GM23338 (cell line): ENCODE data around the gene REM2. TPM values are rescaled to one million over a fixed set of nuclear protein-coding genes. Genes with fewer than 3 reads are reported as not detected.

ENCODE experiments used
- ATAC-seq: fragments of 200-7000 bp; cut with Tn5 transposase; 3 replicates; pipeline ENCODE4 v1.9.1; 2020
- DNase-seq: peaks from one replicate; pipeline ENCODE4 v3.0.0-alpha.2; 2015; ENCODE audit warnings: low spot score
- H2AFZ ChIP-seq: fragments of 200-600 bp; sonication (generic); 2 replicates; pipeline ENCODE4 v1.8.0; 2016; ENCODE audit warnings: antibody characterized with exemption, mild to moderate bottlenecking, moderate library complexity
- H3F3A ChIP-seq: fragments of 200-600 bp; sonication (generic); replicated peaks from 2 replicates; pipeline ENCODE4 v1.8.0; 2017; ENCODE audit warnings: antibody characterized with exemption, mixed run types, low read depth
- H3K27ac ChIP-seq: fragments of 200-600 bp; sonication (generic); 2 replicates; pipeline ENCODE4 v1.6.1; 2016; ENCODE audit warnings: low read depth
- H3K27me3 ChIP-seq: fragments of 200-600 bp; sonication (generic); 2 replicates; pipeline ENCODE4 v1.8.0; 2016; ENCODE audit warnings: mild to moderate bottlenecking, mixed run types, moderate library complexity; ENCODE audit not compliant: insufficient read depth
- H3K36me3 ChIP-seq: fragments of 200-600 bp; sonication (generic); 2 replicates; pipeline ENCODE4 v1.8.0; 2016; ENCODE audit warnings: mild to moderate bottlenecking; ENCODE audit not compliant: insufficient read depth
- H3K4me1 ChIP-seq: fragments of 200-600 bp; sonication (generic); 2 replicates; pipeline ENCODE4 v1.8.0; 2016; ENCODE audit warnings: mild to moderate bottlenecking, moderate library complexity; ENCODE audit not compliant: insufficient read depth
- H3K4me2 ChIP-seq: fragments of 200-600 bp; sonication (generic); 2 replicates; pipeline ENCODE4 v1.7.1; 2017; ENCODE audit warnings: mixed run types
- H3K4me3 ChIP-seq: fragments of 200-600 bp; sonication (generic); 2 replicates; pipeline ENCODE4 v1.6.1; 2016; ENCODE audit warnings: mixed run types
- H3K79me2 ChIP-seq: fragments of 200-600 bp; sonication (generic); replicated peaks from 2 replicates; pipeline ENCODE4 v1.8.0; 2017; ENCODE audit warnings: mild to moderate bottlenecking; ENCODE audit not compliant: insufficient read depth
- H3K9me2 ChIP-seq: fragments of 200-600 bp; sonication (generic); 2 replicates; pipeline ENCODE4 v1.8.0; 2017; ENCODE audit not compliant: insufficient read depth
- H4K20me1 ChIP-seq: fragments of 200-600 bp; sonication (generic); replicated peaks from 2 replicates; pipeline ENCODE4 v1.8.0; 2017; ENCODE audit warnings: mild to moderate bottlenecking; ENCODE audit not compliant: insufficient read depth
- H3K27ac Mint-ChIP-seq: 2 replicates; pipeline ENCODE4 v1.8.0; 2020; ENCODE audit warnings: inconsistent platforms, mild to moderate bottlenecking, moderate library complexity, mixed read lengths
- H3K27me3 Mint-ChIP-seq: 3 replicates; pipeline ENCODE4 v1.8.0; 2022; ENCODE audit warnings: low read depth, mild to moderate bottlenecking, moderate library complexity, mixed read lengths, inconsistent platforms; ENCODE audit not compliant: insufficient read depth, poor library complexity
- H3K36me3 Mint-ChIP-seq: 3 replicates; pipeline ENCODE4 v1.8.0; 2021; ENCODE audit warnings: low read depth, mild to moderate bottlenecking, inconsistent platforms, moderate library complexity, mixed read lengths
- H3K4me1 Mint-ChIP-seq: 3 replicates; pipeline ENCODE4 v1.8.0; 2020; ENCODE audit warnings: mild to moderate bottlenecking, inconsistent platforms, mixed read lengths
- H3K4me3 Mint-ChIP-seq: 3 replicates; pipeline ENCODE4 v1.8.0; 2021; ENCODE audit warnings: moderate library complexity, mild to moderate bottlenecking, inconsistent platforms, mixed read lengths
- H3K9me3 Mint-ChIP-seq: 3 replicates; pipeline ENCODE4 v1.8.0; 2020; ENCODE audit warnings: moderate library complexity, mild to moderate bottlenecking, inconsistent platforms, mixed read lengths
- EZH2 ChIP-seq: fragments of 200-600 bp; sonication (generic); IDR thresholded peaks from one replicate; pipeline ENCODE4 v1.8.0; 2017; ENCODE audit warnings: antibody characterized with exemption, mild to moderate bottlenecking, low read depth; ENCODE audit not compliant: unreplicated experiment
- JUNB ChIP-seq: IDR thresholded peaks from one replicate; pipeline ENCODE4 v1.6.1; 2016; ENCODE audit warnings: antibody characterized with exemption; ENCODE audit not compliant: unreplicated experiment
- NANOG ChIP-seq: IDR thresholded peaks from 2 replicates; pipeline ENCODE4 v1.6.1; 2016; ENCODE audit warnings: antibody characterized with exemption, borderline replicate concordance
- POLR2AphosphoS5 ChIP-seq: IDR thresholded peaks from 2 replicates; pipeline ENCODE4 v1.6.1; 2016; ENCODE audit warnings: antibody characterized with exemption, low read depth
- STAT1 ChIP-seq: IDR thresholded peaks from one replicate; pipeline ENCODE4 v1.6.1; 2016; ENCODE audit warnings: antibody characterized with exemption; ENCODE audit not compliant: unreplicated experiment
- ZNF114 ChIP-seq: fragments of 250-450 bp; sonication (Bioruptor Pico); IDR thresholded peaks from 2 replicates; pipeline ENCODE4 v1.5.0; 2020; ENCODE audit warnings: mild to moderate bottlenecking, moderate library complexity
- polyA plus RNA-seq: library from polyadenylated mRNA; unstranded; fragments of >200 nt; fragmentation: Nextera tagmentation; extraction: Ambion mirVana; gene quantifications from 2 replicates; pipeline ENCODE4 v1.2.1, GENCODE V29; 2016
- total RNA-seq: library from RNA; depleted of rRNA; stranded (reverse); fragments of >200 nt; shearing (Covaris generic); gene quantifications from 2 replicates; pipeline ENCODE4 v1.2.3, GENCODE V29; 2014
- TF ChIP-seq, protein P1 (sequence below): fragments of 250-450 bp; sonication (Bioruptor Pico); IDR thresholded peaks from 2 replicates; pipeline ENCODE4 v1.5.0; 2020; ENCODE audit warnings: mild to moderate bottlenecking, moderate library complexity
- TF ChIP-seq, protein P2 (sequence below): IDR thresholded peaks from 2 replicates; pipeline ENCODE4 v1.6.1; 2016; ENCODE audit warnings: antibody characterized with exemption
- TF ChIP-seq, protein P3 (sequence below), 2 experiments: fragments of 200-600 bp in 1 of 2; sonication (generic) in 1 of 2; conservative IDR thresholded peaks; 2 replicates each; pipeline versions ENCODE4 v1.5.1 to v1.6.1; 2016 to 2017; ENCODE audit warnings: antibody characterized with exemption in 2 of 2, low read depth in 2 of 2, mild to moderate bottlenecking in 2 of 2, moderate library complexity in 1 of 2
- TF ChIP-seq, protein P4 (sequence below): IDR thresholded peaks from one replicate; pipeline ENCODE4 v1.6.1; 2018; ENCODE audit warnings: antibody characterized with exemption; ENCODE audit not compliant: unreplicated experiment

Gene REM2
- total and polyA plus RNA-seq, 2 experiments from 2014 or later, result 0.31 to 2.9 TPM

DNA sequence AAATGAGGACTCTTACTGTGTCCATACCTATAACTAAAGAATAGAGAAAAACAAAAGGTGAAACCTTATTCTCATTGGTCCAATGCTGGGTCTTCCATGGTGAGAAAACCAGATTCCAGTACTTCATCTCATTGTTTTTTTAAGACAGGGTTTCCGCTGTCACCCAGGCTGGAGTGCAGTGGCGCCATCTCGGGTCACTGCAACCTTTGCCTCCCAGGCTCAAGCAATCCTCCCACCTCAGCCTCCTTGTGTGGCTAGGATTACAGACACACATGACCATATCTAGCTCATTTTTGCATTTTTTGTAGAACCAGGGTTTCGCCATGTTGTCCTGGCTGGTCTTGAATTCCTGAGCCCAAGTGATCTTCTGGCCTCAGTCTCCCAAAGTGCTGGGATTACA lies 22.6 kb downstream of the REM2 start (continued):
- TF ChIP-seq, protein P1, sequence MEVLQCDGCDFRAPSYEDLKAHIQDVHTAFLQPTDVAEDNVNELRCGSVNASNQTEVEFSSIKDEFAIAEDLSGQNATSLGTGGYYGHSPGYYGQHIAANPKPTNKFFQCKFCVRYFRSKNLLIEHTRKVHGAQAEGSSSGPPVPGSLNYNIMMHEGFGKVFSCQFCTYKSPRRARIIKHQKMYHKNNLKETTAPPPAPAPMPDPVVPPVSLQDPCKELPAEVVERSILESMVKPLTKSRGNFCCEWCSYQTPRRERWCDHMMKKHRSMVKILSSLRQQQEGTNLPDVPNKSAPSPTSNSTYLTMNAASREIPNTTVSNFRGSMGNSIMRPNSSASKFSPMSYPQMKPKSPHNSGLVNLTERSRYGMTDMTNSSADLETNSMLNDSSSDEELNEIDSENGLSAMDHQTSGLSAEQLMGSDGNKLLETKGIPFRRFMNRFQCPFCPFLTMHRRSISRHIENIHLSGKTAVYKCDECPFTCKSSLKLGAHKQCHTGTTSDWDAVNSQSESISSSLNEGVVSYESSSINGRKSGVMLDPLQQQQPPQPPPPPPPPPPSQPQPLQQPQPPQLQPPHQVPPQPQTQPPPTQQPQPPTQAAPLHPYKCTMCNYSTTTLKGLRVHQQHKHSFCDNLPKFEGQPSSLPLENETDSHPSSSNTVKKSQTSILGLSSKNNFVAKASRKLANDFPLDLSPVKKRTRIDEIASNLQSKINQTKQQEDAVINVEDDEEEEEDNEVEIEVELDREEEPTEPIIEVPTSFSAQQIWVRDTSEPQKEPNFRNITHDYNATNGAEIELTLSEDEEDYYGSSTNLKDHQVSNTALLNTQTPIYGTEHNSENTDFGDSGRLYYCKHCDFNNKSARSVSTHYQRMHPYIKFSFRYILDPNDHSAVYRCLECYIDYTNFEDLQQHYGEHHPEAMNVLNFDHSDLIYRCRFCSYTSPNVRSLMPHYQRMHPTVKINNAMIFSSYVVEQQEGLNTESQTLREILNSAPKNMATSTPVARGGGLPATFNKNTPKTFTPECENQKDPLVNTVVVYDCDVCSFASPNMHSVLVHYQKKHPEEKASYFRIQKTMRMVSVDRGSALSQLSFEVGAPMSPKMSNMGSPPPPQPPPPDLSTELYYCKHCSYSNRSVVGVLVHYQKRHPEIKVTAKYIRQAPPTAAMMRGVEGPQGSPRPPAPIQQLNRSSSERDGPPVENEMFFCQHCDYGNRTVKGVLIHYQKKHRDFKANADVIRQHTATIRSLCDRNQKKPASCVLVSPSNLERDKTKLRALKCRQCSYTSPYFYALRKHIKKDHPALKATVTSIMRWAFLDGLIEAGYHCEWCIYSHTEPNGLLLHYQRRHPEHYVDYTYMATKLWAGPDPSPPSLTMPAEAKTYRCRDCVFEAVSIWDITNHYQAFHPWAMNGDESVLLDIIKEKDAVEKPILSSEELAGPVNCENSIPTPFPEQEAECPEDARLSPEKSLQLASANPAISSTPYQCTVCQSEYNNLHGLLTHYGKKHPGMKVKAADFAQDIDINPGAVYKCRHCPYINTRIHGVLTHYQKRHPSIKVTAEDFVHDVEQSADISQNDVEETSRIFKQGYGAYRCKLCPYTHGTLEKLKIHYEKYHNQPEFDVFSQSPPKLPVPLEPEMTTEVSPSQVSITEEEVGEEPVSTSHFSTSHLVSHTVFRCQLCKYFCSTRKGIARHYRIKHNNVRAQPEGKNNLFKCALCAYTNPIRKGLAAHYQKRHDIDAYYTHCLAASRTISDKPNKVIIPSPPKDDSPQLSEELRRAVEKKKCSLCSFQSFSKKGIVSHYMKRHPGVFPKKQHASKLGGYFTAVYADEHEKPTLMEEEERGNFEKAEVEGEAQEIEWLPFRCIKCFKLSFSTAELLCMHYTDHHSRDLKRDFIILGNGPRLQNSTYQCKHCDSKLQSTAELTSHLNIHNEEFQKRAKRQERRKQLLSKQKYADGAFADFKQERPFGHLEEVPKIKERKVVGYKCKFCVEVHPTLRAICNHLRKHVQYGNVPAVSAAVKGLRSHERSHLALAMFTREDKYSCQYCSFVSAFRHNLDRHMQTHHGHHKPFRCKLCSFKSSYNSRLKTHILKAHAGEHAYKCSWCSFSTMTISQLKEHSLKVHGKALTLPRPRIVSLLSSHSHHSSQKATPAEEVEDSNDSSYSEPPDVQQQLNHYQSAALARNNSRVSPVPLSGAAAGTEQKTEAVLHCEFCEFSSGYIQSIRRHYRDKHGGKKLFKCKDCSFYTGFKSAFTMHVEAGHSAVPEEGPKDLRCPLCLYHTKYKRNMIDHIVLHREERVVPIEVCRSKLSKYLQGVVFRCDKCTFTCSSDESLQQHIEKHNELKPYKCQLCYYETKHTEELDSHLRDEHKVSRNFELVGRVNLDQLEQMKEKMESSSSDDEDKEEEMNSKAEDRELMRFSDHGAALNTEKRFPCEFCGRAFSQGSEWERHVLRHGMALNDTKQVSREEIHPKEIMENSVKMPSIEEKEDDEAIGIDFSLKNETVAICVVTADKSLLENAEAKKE, result no peak
- TF ChIP-seq, protein P2, sequence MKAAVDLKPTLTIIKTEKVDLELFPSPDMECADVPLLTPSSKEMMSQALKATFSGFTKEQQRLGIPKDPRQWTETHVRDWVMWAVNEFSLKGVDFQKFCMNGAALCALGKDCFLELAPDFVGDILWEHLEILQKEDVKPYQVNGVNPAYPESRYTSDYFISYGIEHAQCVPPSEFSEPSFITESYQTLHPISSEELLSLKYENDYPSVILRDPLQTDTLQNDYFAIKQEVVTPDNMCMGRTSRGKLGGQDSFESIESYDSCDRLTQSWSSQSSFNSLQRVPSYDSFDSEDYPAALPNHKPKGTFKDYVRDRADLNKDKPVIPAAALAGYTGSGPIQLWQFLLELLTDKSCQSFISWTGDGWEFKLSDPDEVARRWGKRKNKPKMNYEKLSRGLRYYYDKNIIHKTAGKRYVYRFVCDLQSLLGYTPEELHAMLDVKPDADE, result no peak
- no peak for TF ChIP-seq NANOG
- TF ChIP-seq, protein P3, sequence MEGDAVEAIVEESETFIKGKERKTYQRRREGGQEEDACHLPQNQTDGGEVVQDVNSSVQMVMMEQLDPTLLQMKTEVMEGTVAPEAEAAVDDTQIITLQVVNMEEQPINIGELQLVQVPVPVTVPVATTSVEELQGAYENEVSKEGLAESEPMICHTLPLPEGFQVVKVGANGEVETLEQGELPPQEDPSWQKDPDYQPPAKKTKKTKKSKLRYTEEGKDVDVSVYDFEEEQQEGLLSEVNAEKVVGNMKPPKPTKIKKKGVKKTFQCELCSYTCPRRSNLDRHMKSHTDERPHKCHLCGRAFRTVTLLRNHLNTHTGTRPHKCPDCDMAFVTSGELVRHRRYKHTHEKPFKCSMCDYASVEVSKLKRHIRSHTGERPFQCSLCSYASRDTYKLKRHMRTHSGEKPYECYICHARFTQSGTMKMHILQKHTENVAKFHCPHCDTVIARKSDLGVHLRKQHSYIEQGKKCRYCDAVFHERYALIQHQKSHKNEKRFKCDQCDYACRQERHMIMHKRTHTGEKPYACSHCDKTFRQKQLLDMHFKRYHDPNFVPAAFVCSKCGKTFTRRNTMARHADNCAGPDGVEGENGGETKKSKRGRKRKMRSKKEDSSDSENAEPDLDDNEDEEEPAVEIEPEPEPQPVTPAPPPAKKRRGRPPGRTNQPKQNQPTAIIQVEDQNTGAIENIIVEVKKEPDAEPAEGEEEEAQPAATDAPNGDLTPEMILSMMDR (conservative IDR thresholded peaks at IDR 0.05; ENCODE audit: low read depth in 2 of 2), result no peak
- no peak for TF ChIP-seq JUNB
- no peak for TF ChIP-seq STAT1
- TF ChIP-seq POLR2AphosphoS5, result no peak

DNA sequence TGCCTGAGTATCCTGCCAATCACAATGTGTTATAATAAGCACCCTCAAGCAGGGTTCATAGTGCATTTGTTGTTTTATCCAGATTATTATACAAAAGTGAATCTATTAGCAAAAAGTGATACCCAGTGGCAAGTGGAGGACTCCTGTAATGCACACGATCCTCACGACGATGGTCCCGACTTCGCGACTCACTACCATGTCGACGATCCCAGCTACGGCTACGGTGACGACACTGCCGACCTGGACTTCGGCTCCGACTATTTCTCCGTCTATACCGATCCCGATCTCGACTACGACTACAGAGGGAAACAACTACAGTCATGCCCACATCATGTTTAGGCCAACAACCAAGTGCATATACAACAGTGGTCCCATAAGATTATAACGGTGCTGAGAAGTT lies 23.1 kb downstream of the REM2 start:
- Histone ChIP-seq H3K27me3 (no peaks in the 10 kb centered on the region), H3K4me2 (no peak overlapping the region), H4K20me1 (peaks cover 13% of the 10 kb centered on the region), H3K9me2 (no peaks in the 10 kb centered on the region), H3K36me3 (peaks cover 65% of the 10 kb centered on the region), H3K4me3 (no peak overlapping the region), H3K4me1 (no peaks in the 10 kb centered on the region), H3K27ac (no peak overlapping the region), H3F3A (peaks cover 13% of the 10 kb centered on the region), H2AFZ (no peak overlapping the region), H3K79me2 (peaks cover 3% of the 10 kb centered on the region)
- Mint-ChIP-seq H3K4me1 (no peaks in the 10 kb centered on the region), H3K27me3 (peaks cover 2% of the 10 kb centered on the region), H3K4me3 (no peak overlapping the region), H3K36me3 (peaks cover 73% of the 10 kb centered on the region), H3K27ac (no peak overlapping the region), H3K9me3 (no peaks in the 10 kb centered on the region)
- ATAC-seq (no peak), DNase-seq (no peak)
- no peak for TF ChIP-seq NANOG
- TF ChIP-seq, protein P4, sequence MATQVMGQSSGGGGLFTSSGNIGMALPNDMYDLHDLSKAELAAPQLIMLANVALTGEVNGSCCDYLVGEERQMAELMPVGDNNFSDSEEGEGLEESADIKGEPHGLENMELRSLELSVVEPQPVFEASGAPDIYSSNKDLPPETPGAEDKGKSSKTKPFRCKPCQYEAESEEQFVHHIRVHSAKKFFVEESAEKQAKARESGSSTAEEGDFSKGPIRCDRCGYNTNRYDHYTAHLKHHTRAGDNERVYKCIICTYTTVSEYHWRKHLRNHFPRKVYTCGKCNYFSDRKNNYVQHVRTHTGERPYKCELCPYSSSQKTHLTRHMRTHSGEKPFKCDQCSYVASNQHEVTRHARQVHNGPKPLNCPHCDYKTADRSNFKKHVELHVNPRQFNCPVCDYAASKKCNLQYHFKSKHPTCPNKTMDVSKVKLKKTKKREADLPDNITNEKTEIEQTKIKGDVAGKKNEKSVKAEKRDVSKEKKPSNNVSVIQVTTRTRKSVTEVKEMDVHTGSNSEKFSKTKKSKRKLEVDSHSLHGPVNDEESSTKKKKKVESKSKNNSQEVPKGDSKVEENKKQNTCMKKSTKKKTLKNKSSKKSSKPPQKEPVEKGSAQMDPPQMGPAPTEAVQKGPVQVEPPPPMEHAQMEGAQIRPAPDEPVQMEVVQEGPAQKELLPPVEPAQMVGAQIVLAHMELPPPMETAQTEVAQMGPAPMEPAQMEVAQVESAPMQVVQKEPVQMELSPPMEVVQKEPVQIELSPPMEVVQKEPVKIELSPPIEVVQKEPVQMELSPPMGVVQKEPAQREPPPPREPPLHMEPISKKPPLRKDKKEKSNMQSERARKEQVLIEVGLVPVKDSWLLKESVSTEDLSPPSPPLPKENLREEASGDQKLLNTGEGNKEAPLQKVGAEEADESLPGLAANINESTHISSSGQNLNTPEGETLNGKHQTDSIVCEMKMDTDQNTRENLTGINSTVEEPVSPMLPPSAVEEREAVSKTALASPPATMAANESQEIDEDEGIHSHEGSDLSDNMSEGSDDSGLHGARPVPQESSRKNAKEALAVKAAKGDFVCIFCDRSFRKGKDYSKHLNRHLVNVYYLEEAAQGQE, result no peak
- TF ChIP-seq, protein P3 (conservative IDR thresholded peaks at IDR 0.05; ENCODE audit: low read depth in 2 of 2), result no peak
- TF ChIP-seq STAT1, result no peak
- TF ChIP-seq EZH2, result no peak
- TF ChIP-seq ZNF114, result no peak
- no peak for TF ChIP-seq POLR2AphosphoS5
